ENCODE data around the gene PPP1R9A.

DNA sequence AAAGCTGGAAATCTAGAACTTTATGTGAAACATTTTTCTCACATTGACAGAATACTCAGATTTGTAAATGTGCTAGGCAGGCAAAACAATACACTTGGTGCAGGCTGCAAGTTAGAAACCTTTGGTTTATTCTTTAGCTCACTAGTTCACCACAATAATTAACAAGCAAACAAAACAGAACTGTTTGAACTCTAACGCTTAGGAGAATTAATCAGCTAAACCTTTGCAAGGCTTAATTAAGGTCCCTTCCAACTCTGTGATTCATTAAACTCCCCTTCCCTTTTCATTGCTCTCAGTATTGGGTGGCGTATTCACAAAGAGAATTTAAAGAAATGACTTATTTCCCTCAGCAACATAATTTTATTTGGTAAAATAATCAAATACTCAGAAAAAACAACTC, 317.9 kb downstream of the PPP1R9A start:
- no peak for TF ChIP-seq POLR2AphosphoS5 (IDR thresholded peaks at IDR 0.05)
- TF ChIP-seq, protein P1, sequence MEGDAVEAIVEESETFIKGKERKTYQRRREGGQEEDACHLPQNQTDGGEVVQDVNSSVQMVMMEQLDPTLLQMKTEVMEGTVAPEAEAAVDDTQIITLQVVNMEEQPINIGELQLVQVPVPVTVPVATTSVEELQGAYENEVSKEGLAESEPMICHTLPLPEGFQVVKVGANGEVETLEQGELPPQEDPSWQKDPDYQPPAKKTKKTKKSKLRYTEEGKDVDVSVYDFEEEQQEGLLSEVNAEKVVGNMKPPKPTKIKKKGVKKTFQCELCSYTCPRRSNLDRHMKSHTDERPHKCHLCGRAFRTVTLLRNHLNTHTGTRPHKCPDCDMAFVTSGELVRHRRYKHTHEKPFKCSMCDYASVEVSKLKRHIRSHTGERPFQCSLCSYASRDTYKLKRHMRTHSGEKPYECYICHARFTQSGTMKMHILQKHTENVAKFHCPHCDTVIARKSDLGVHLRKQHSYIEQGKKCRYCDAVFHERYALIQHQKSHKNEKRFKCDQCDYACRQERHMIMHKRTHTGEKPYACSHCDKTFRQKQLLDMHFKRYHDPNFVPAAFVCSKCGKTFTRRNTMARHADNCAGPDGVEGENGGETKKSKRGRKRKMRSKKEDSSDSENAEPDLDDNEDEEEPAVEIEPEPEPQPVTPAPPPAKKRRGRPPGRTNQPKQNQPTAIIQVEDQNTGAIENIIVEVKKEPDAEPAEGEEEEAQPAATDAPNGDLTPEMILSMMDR (IDR thresholded peaks at IDR 0.05): no peak
